Endothelial cell of umbilical vein (primary cell): Measurements from ENCODE around the gene SST.

Experiments
- FOS ChIP-seq: IDR thresholded peaks from 2 replicates; pipeline ENCODE4 v1.6.1; 2011; ENCODE audit warnings: mild to moderate bottlenecking, low read length, moderate library complexity, borderline replicate concordance; ENCODE audit not compliant: insufficient read depth
- POLR2AphosphoS5 ChIP-seq: IDR thresholded peaks from 2 replicates; pipeline ENCODE4 v1.6.1; 2012; ENCODE audit warnings: low read depth, mild to moderate bottlenecking, control low read depth, low read length, moderate library complexity; ENCODE audit not compliant: insufficient read depth

- TF ChIP-seq FOS = no peak
- no peak for TF ChIP-seq POLR2AphosphoS5
These were observed 43.3 kb upstream of the SST start for GRCh38 chr3:187713504-187713903.
